ENCODE data around the gene KIF3A.

DNA sequence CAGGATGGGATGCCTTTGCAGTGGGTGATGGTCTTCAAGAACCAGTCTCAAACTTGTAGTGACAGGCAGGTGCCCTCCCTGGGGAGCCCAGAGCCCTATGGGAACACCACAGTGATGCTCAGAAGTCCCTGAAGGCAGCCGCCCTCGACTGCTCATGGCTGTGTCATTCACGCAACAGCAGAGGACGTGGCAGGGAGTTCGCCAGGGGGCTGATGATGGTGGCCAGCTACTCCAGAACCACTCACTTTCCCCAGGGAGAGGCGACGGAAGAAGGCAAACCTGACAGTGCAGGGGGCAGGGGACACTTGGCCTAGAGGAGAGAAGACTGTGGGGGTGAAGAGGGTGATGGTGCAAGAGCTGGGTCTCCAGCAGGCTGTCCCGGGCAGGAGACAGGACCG lies 75.3 kb downstream of the KIF3A start:
- TF ChIP-seq CTCF (IDR thresholded peaks at IDR 0.05; ENCODE audit: control extremely low read depth in 1 of 3, insufficient read depth in 1 of 3, low read depth in 1 of 3, low read length in 3 of 3) (no peak), POLR2A (IDR thresholded peaks at IDR 0.05; ENCODE audit: control extremely low read depth in 1 of 2, low read depth in 2 of 2, low read length in 2 of 2) (no peak), TCF12 (IDR thresholded peaks at IDR 0.05; ENCODE audit: low read depth, low read length) (no peak), ASH2L (IDR thresholded peaks at IDR 0.05; ENCODE audit: low read length) (no peak), HDAC2 (IDR thresholded peaks at IDR 0.05; ENCODE audit: borderline replicate concordance in 1 of 2, low read depth in 2 of 2, low read length in 2 of 2) (no peak)
